H1 (cell line): ENCODE data around the gene MDFI. TPM values are rescaled to one million over a fixed set of nuclear protein-coding genes. Genes with fewer than 3 reads are reported as not detected.
A peak's percentile ranks its signal among the peaks of the same experiment; 100 is the strongest.

Experiments
- CTCF ChIA-PET: fragments of 300-600 bp; sonication (Branson Sonifier 250); formaldehyde crosslinking; loops from one replicate; lab custom pipeline; 2021; ENCODE audit not compliant: partially characterized antibody; lab: Charles Lee
- POLR2A ChIA-PET: fragments of 300-600 bp; sonication (Branson Sonifier 250); formaldehyde crosslinking; loops from one replicate; lab custom pipeline; 2021; ENCODE audit warnings: inconsistent platforms; ENCODE audit not compliant: partially characterized antibody; lab: Charles Lee
- DNase-seq, 2 experiments: peaks; one replicate each; pipeline versions ENCODE4 v3.0.0 to v3.0.0-alpha.2; 2010 to 2022; ENCODE audit warnings: low spot score in 2 of 2, low read depth in 1 of 2, mixed read lengths in 1 of 2
- FAIRE-seq: peaks from 2 replicates; lab custom pipeline; 2011; peaks lifted over from hg19 to GRCh38; lab: Jason Lieb, UNC
- H2AFZ ChIP-seq: 2 replicates; pipeline ENCODE4 v1.8.1; 2012; ENCODE audit warnings: low read length, inconsistent platforms
- H2AK5ac ChIP-seq: 2 replicates; pipeline ENCODE4 v1.6.1; 2013; ENCODE audit warnings: low read depth, low read length
- H2BK120ac ChIP-seq: replicated peaks from 2 replicates; pipeline ENCODE3; 2013; ENCODE audit warnings: low read depth, low read length, inconsistent platforms
- H2BK12ac ChIP-seq: 2 replicates; pipeline ENCODE4 v1.6.1; 2013; ENCODE audit warnings: low read depth, low read length
- H2BK15ac ChIP-seq: 2 replicates; pipeline ENCODE4 v1.6.1; 2013; ENCODE audit warnings: low read length
- H2BK20ac ChIP-seq: 2 replicates; pipeline ENCODE4 v1.6.1; 2013; ENCODE audit warnings: low read length
- H2BK5ac ChIP-seq: 2 replicates; pipeline ENCODE4 v1.6.1; 2013; ENCODE audit warnings: low read depth, low read length
- H3K14ac ChIP-seq: 2 replicates; pipeline ENCODE4 v1.6.1; 2013; ENCODE audit warnings: inconsistent platforms; ENCODE audit not compliant: insufficient read length
- H3K18ac ChIP-seq: 2 replicates; pipeline ENCODE4 v1.6.1; 2013; ENCODE audit warnings: low read length; ENCODE audit errors: extremely low read depth
- H3K23ac ChIP-seq: 2 replicates; pipeline ENCODE4 v1.6.1; 2013; ENCODE audit warnings: inconsistent platforms; ENCODE audit not compliant: insufficient read length
- H3K23me2 ChIP-seq: 2 replicates; pipeline ENCODE4 v1.6.1; 2013; ENCODE audit warnings: low read depth, low read length
- H3K27ac ChIP-seq: 2 replicates; pipeline ENCODE4 v1.6.1; 2011; ENCODE audit warnings: low read depth, low read length, inconsistent platforms
- H3K27me3 ChIP-seq, 4 experiments: replicated peaks in 1 of 4; 1 replicate in 1 of 4; 2 replicates in 3 of 4; pipeline versions ENCODE4 v1.6.1 to v1.8.1; 2011 to 2013; ENCODE audit warnings: low read length in 3 of 4, mild to moderate bottlenecking in 3 of 4, inconsistent platforms in 2 of 4, mixed read lengths in 2 of 4, moderate library complexity in 1 of 4; ENCODE audit not compliant: control insufficient read depth in 3 of 4, insufficient read depth in 3 of 4; ENCODE audit errors: extremely low read depth in 1 of 4
- H3K36me3 ChIP-seq, 4 experiments: 2 replicates each; pipeline versions ENCODE4 v1.6.1 to v1.8.1; 2011 to 2013; ENCODE audit warnings: mild to moderate bottlenecking in 4 of 4, low read length in 3 of 4, moderate library complexity in 2 of 4, control low read depth in 1 of 4, inconsistent platforms in 1 of 4; ENCODE audit not compliant: insufficient read depth in 4 of 4, control insufficient read depth in 2 of 4
- H3K4ac ChIP-seq: replicated peaks from 2 replicates; pipeline ENCODE3; 2013; ENCODE audit warnings: low read length, low read depth, mixed read lengths, inconsistent platforms; ENCODE audit not compliant: insufficient read length
- H3K4me1 ChIP-seq, 4 experiments: replicated peaks in 1 of 4; 1 replicate in 1 of 4; 2 replicates in 3 of 4; pipeline versions ENCODE4 v1.6.1 to v1.8.1; 2011 to 2013; ENCODE audit warnings: low read length in 3 of 4, inconsistent platforms in 2 of 4, mixed read lengths in 1 of 4; ENCODE audit not compliant: insufficient read depth in 4 of 4, control insufficient read depth in 3 of 4
- H3K4me2 ChIP-seq, 2 experiments: 2 replicates each; pipeline versions ENCODE4 v1.6.1 to v1.8.1; 2011 to 2013; ENCODE audit warnings: low read depth in 2 of 2, low read length in 2 of 2, control low read depth in 1 of 2, inconsistent platforms in 1 of 2, mild to moderate bottlenecking in 1 of 2; ENCODE audit not compliant: insufficient read depth in 1 of 2
- H3K4me3 ChIP-seq, 4 experiments: fragments of 200-600, 300-600 bp in 1 of 4; sonication (generic), shearing (Covaris generic), sonication (Bioruptor Twin) in 1 of 4; 2 replicates each; pipeline versions ENCODE4 v1.5.1 to v1.8.1; 2011 to 2016; ENCODE audit warnings: low read length in 4 of 4, low read depth in 3 of 4, control low read depth in 2 of 4, inconsistent platforms in 2 of 4, mild to moderate bottlenecking in 2 of 4, mixed read lengths in 1 of 4, moderate library complexity in 1 of 4; ENCODE audit not compliant: insufficient read depth in 2 of 4; ENCODE audit errors: extremely low read depth in 1 of 4
- H3K56ac ChIP-seq: replicated peaks from 2 replicates; pipeline ENCODE3; 2013; ENCODE audit warnings: low read depth, mild to moderate bottlenecking, mixed read lengths, low read length, inconsistent platforms; ENCODE audit not compliant: insufficient read length
- H3K79me1 ChIP-seq: 2 replicates; pipeline ENCODE4 v1.6.1; 2013; ENCODE audit warnings: low read depth, low read length, control low read depth
- H3K79me2 ChIP-seq, 2 experiments: 2 replicates each; pipeline versions ENCODE4 v1.6.1 to v1.8.1; 2012 to 2013; ENCODE audit warnings: low read length in 2 of 2, mild to moderate bottlenecking in 2 of 2, inconsistent platforms in 1 of 2; ENCODE audit not compliant: insufficient read depth in 2 of 2, control insufficient read depth in 1 of 2
- H3K9ac ChIP-seq, 4 experiments: replicated peaks in 1 of 4; 1 replicate in 1 of 4; 2 replicates in 3 of 4; pipeline versions ENCODE4 v1.6.1 to v1.8.1; 2011 to 2013; ENCODE audit warnings: low read depth in 3 of 4, low read length in 3 of 4, control low read depth in 2 of 4, mild to moderate bottlenecking in 2 of 4, moderate library complexity in 2 of 4, inconsistent platforms in 1 of 4; ENCODE audit errors: extremely low read depth in 1 of 4
- H3K9me3 ChIP-seq, 2 experiments: 2 replicates each; pipeline versions ENCODE4 v1.6.1 to v1.8.1; 2012 to 2013; ENCODE audit warnings: mild to moderate bottlenecking in 2 of 2, moderate library complexity in 2 of 2, control low read depth in 1 of 2, inconsistent platforms in 1 of 2, low read depth in 1 of 2, low read length in 1 of 2, mixed read lengths in 1 of 2; ENCODE audit not compliant: insufficient read depth in 2 of 2
- H4K20me1 ChIP-seq, 2 experiments: replicated peaks in 1 of 2; 2 replicates each; pipeline versions ENCODE3 to v1.8.1; 2011 to 2013; ENCODE audit warnings: inconsistent platforms in 2 of 2, low read length in 2 of 2, mild to moderate bottlenecking in 1 of 2; ENCODE audit not compliant: insufficient read depth in 2 of 2, control insufficient read depth in 1 of 2
- H4K5ac ChIP-seq: 2 replicates; pipeline ENCODE4 v1.6.1; 2013; ENCODE audit warnings: low read length, low read depth, mixed read lengths, inconsistent platforms; ENCODE audit not compliant: insufficient read length
- H4K8ac ChIP-seq: 2 replicates; pipeline ENCODE4 v1.8.0; 2013; ENCODE audit warnings: mild to moderate bottlenecking, moderate library complexity, low read length, inconsistent platforms; ENCODE audit not compliant: insufficient read depth; ENCODE audit errors: extremely low read depth
- H4K91ac ChIP-seq: replicated peaks from 2 replicates; pipeline ENCODE3; 2013; ENCODE audit warnings: low read length, mixed read lengths, inconsistent platforms; ENCODE audit not compliant: insufficient read length
- BCL11A ChIP-seq, 2 experiments: IDR thresholded peaks; one replicate each; pipeline ENCODE4 v1.6.1; 2011; ENCODE audit warnings: low read depth in 2 of 2, low read length in 2 of 2, mild to moderate bottlenecking in 2 of 2
- CBX8 ChIP-seq: fragments of 300-800, 300-1000 bp; sonication (generic); IDR thresholded peaks from 2 replicates; pipeline ENCODE4 v1.7.1; 2016; ENCODE audit warnings: low read depth, low read length, borderline replicate concordance
- CEBPB ChIP-seq: IDR thresholded peaks from 2 replicates; pipeline ENCODE4 v1.6.1; 2012; ENCODE audit warnings: low read depth, low read length
- EP300 ChIP-seq, 2 experiments: IDR thresholded peaks; 1 replicate in 1 of 2; 2 replicates in 1 of 2; pipeline ENCODE4 v1.6.1; 2011 to 2012; ENCODE audit warnings: low read depth in 2 of 2, low read length in 2 of 2, mild to moderate bottlenecking in 2 of 2, borderline replicate concordance in 1 of 2, inconsistent platforms in 1 of 2, moderate library complexity in 1 of 2
- HDAC6 ChIP-seq: IDR thresholded peaks from one replicate; pipeline ENCODE4 v1.7.1; 2012; ENCODE audit warnings: low read depth, mild to moderate bottlenecking, inconsistent platforms, low read length, moderate library complexity
- JUND ChIP-seq: IDR thresholded peaks from 2 replicates; pipeline ENCODE4 v1.6.1; 2011; ENCODE audit warnings: mild to moderate bottlenecking, improper control_type of control experiment, low read length
- KDM1A ChIP-seq: fragments of 200-600, 300-600 bp; sonication (generic); IDR thresholded peaks from 2 replicates; pipeline ENCODE4 v1.7.1; 2016; ENCODE audit warnings: mild to moderate bottlenecking, low read length, borderline replicate concordance
- PHF8 ChIP-seq: fragments of 200-600 bp; sonication (generic); conservative IDR thresholded peaks from 2 replicates; pipeline ENCODE4 v1.7.1; 2012; ENCODE audit warnings: low read depth, mild to moderate bottlenecking, inconsistent platforms, low read length, moderate library complexity
- RAD21 ChIP-seq, 2 experiments: IDR thresholded peaks in 1 of 2; conservative IDR thresholded peaks in 1 of 2; 2 replicates each; pipeline ENCODE4 v1.6.1; 2011; ENCODE audit warnings: low read depth in 2 of 2, low read length in 2 of 2, improper control_type of control experiment in 1 of 2, inconsistent platforms in 1 of 2, mild to moderate bottlenecking in 1 of 2, moderate library complexity in 1 of 2
- SIN3A ChIP-seq, 2 experiments: IDR thresholded peaks in 1 of 2; conservative IDR thresholded peaks in 1 of 2; 2 replicates each; pipeline ENCODE4 v1.6.1; 2011 to 2012; ENCODE audit warnings: low read length in 2 of 2, improper control_type of control experiment in 1 of 2, low read depth in 1 of 2, mild to moderate bottlenecking in 1 of 2
- TEAD4 ChIP-seq: IDR thresholded peaks from 2 replicates; pipeline ENCODE4 v1.6.1; 2012; ENCODE audit warnings: low read depth, low read length, inconsistent platforms, mixed read lengths
- WGBS, 2 experiments: shearing (Covaris generic) in 1 of 2; methylation state at CpG; one replicate each; pipeline versions ENCODE4 v1.1.6 to v1.1.7; 2013 to 2015; ENCODE audit warnings: low lambda C conversion rate in 2 of 2, mixed read lengths in 2 of 2, inconsistent platforms in 1 of 2, low coverage in 1 of 2, missing lambda C conversion rate in 1 of 2; ENCODE audit not compliant: insufficient replicate concordance in 2 of 2, insufficient coverage in 1 of 2, insufficient read length in 1 of 2; ENCODE audit errors: extremely low coverage in 1 of 2, missing lambda C conversion rate in 1 of 2; 5-methylcytosine and 5-hydroxymethylcytosine counted together
- polyA plus RNA-seq, 7 experiments: library from polyadenylated mRNA; depleted of rRNA in 3 of 7; stranded (reverse) in 5 of 7; unstranded in 2 of 7; fragments of >200 nt in 5 of 7; fragments of 200-250 nt in 2 of 7; gene quantifications; 1 replicate in 5 of 7; 2 replicates in 1 of 7; 4 replicates in 1 of 7; pipeline versions ENCODE4 v1.2.1 to v1.2.3, GENCODE V29; 2011 to 2013; ENCODE audit warnings: missing spikeins in 2 of 7, mixed read lengths in 2 of 7
- total RNA-seq: library from RNA; stranded (reverse); fragmentation: NEBNext Ultra II Directional; extraction: Animal tissue kit (Norgen Biotek cat#: 25700); gene quantifications from 2 replicates; pipeline ENCODE4 v1.2.1, GENCODE V29; 2021

The MDFI gene
- total and polyA plus RNA-seq, 2 of the 8 experiments (the other 6 are each of a cell fraction or from before 2014, with no cell fraction given): 41.0 to 65.6 TPM

DNA sequence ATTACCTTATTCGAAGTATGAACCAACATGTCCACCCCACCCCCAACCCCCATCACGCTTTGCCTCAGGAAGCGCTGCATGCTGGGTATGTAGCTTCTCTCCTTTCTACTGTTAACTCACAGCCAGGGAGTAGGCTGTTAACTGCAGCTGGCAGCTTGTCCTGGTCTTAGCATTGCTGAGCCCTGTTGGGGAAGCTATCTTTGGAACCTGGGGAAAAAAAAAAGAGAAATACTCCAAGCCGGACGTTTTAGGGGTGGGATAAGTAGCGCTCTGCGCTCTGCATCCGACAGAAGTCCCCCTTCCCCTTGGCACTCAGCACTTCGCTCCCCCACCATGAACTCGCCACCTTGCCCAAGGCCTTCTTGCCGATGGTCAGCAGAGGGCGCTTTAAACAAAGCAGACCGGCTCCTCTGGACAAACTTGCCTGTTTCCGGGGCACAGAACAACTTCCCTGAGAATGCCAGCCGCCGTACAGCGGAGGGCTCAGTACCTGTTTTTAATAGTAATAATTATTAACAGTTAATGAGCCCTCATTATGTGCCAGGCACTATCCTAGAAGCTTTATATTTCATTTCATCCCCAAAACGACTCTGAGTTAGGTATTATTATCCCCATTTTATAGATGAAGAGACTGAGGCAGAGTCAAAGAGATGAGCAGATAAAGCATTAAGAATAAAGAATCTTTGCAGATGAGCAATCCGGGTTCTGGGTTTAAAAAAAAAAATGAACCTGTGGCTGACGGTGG lies 35.2 kb upstream of the MDFI start:
- H2BK5ac ChIP-seq: no peak overlapping the region
- no peaks in the 10 kb centered on the region for H3K27me3 ChIP-seq
- no peak overlapping the region for H4K5ac ChIP-seq
- H3K9me3 ChIP-seq: no peaks in the 10 kb centered on the region
- H3K23ac ChIP-seq: no peak overlapping the region
- no peak overlapping the region for H3K27ac ChIP-seq
- no peak overlapping the region for H4K91ac ChIP-seq
- peak overlapping the region in 3 of 4 experiments; percentile 32 to 54 (median 33); a peak in 5 of 8 replicates for H3K4me3 ChIP-seq
- no peaks in the 10 kb centered on the region for H4K20me1 ChIP-seq
- H2AFZ ChIP-seq: no peak overlapping the region
- WGBS, 2 experiments: 18% methylated on average over 19 of the region's 20 CpGs; no CpG with 5 or more reads in 1 of the 2 experiments
- H2AK5ac ChIP-seq: no peak overlapping the region
- no peak overlapping the region for H3K9ac ChIP-seq
- FAIRE-seq: peak; percentile 36
- no peaks in the 10 kb centered on the region for H3K36me3 ChIP-seq
- H2BK20ac ChIP-seq: 0 out of 2 replicates have a peak overlapping the region, but pooled peaks have one; percentile 24
- ChIA-PET POLR2A (interaction anchor here (0.6 to 1.8 kb wide), 13 partner anchors 23 to 232 kb away, joined by 3 to 10 read pairs (median 3); no protein-coding TSS in a partner anchor), CTCF (interaction anchor here (0.6 to 27.7 kb wide), 71 partner anchors 9 to 412 kb away, joined by 3 to 361 read pairs (median 5); no protein-coding TSS in a partner anchor)
- no peaks in the 10 kb centered on the region for H3K79me1 ChIP-seq
- no peak overlapping the region for H3K56ac ChIP-seq
- H3K4me1 ChIP-seq: peaks cover 0 to 30% (median 11%) of the 10 kb centered on the region in 4 experiments; a peak in 6 of 7 replicates
- H3K79me2 ChIP-seq: no peaks in the 10 kb centered on the region
- no peak overlapping the region for H3K14ac ChIP-seq
- no peak overlapping the region for H3K18ac ChIP-seq
- H3K4ac ChIP-seq: no peak overlapping the region
- no peak overlapping the region for H4K8ac ChIP-seq
- H3K4me2 ChIP-seq: peak overlapping the region; percentile 14 to 74; a peak in 3 of 4 replicates
- H3K23me2 ChIP-seq: no peaks in the 10 kb centered on the region
- DNase-seq: peak; percentile 61 to 84
- H2BK12ac ChIP-seq: no peak overlapping the region
- peak overlapping the region; percentile 34; the same call in 1 of the 2 replicates for H2BK15ac ChIP-seq
- no peak overlapping the region for H2BK120ac ChIP-seq
- TF ChIP-seq SIN3A (conservative IDR thresholded peaks at IDR 0.05 in 1 of 2, IDR thresholded peaks at IDR 0.05 in 1 of 2; ENCODE audit: low read depth in 1 of 2, low read length in 2 of 2): 0 out of 4 replicates have a peak, but pooled peaks of 1 of the 2 experiments have one; percentile 37
- no peak for TF ChIP-seq BCL11A (IDR thresholded peaks at IDR 0.05; ENCODE audit: low read depth in 2 of 2, low read length in 2 of 2)
- no peak for TF ChIP-seq HDAC6
- peak; percentile 95 to 96 for TF ChIP-seq RAD21 (IDR thresholded peaks at IDR 0.05 in 1 of 2, conservative IDR thresholded peaks at IDR 0.05 in 1 of 2; ENCODE audit: low read depth in 2 of 2, low read length in 2 of 2)
- TF ChIP-seq KDM1A: peak; percentile 92
- TF ChIP-seq JUND: no peak
- TF ChIP-seq TEAD4: 0 out of 2 replicates have a peak, but pooled peaks have one; percentile 7
- TF ChIP-seq CBX8: no peak
- TF ChIP-seq EP300 (IDR thresholded peaks at IDR 0.05; ENCODE audit: borderline replicate concordance in 1 of 2, low read depth in 2 of 2, low read length in 2 of 2): no peak; a peak in 1 of 3 replicates
- no peak for TF ChIP-seq CEBPB
- TF ChIP-seq PHF8: no peak
